ENCODE results near the gene THRB. TPM values are rescaled to one million over a fixed set of nuclear protein-coding genes. Genes with fewer than 3 reads are reported as not detected.

THRB gene
- total and polyA plus RNA-seq, 7 experiments from 2014 or later, result 0.05 to 1.0 (median 0.16) TPM; not detected in 4

DNA sequence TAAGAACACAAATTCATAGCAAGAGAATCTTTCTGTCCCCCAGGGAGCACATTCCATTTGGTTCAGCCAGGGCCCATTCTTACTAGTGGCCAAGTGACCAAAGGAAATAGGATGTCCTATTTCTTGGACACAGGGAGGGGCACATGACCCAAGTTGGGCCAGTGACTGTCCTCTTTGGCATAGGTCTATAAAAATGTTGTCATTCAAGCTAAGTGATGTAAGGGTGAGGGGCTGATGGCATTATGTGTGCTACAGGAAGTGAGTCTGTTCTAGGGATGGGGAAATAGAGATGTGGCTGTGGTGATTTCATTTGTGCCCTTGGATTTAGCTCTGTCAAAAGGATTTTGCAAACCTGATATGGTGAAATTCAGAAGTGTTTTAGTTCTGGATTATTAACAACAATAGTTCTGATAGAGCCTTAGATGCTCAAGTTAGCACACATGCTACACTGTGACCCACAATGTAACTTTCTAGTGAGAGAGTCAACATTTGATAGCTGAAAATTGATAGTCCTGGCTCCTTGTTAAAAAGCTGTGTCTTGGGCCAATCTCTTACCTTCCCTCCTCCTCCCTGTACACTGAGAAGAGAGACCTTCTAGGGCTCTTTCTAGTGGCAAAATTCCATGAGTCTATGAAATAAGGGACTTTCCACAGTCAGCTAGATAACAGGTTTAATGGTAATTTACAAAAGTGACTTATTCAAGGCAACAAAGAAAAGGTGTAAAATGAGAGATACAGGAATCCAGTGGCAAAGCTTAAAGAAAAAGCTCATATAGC lies 117.2 kb downstream of the THRB start:
- CTCF ChIA-PET, result no interaction called here
- intact Hi-C loops (cut with micrococcal nuclease), result no loop called here
- no peak overlapping the region for H3K4me3 Mint-ChIP-seq
- no peaks in the 10 kb centered on the region for H3K4me1 Mint-ChIP-seq
- POLR2A ChIA-PET, result no interaction called here
- H3K27me3 Mint-ChIP-seq, result peaks cover 0 to 7% (median 0%) of the 10 kb centered on the region in 5 donors
- Histone ChIP-seq H3K9me3 (ENCODE audit: control insufficient read depth in 2 of 3, low read length in 3 of 3) (no peaks in the 10 kb centered on the region), H3K27me3 (ENCODE audit: control insufficient read depth in 2 of 2, insufficient read depth in 2 of 2, low read length in 2 of 2) (no peaks in the 10 kb centered on the region), H3K4me1 (ENCODE audit: control insufficient read depth in 2 of 2, insufficient read depth in 2 of 2, low read length in 2 of 2) (no peaks in the 10 kb centered on the region), H3K27ac (ENCODE audit: low read depth, low read length) (no peak overlapping the region), H3K4me3 (ENCODE audit: low read length) (no peak overlapping the region), H3K36me3 (ENCODE audit: control insufficient read depth in 2 of 3, insufficient read depth in 3 of 3, low read length in 3 of 3) (no peaks in the 10 kb centered on the region)
- DNase-seq (no peak), ATAC-seq (no peak)
- peaks cover 0 to 6% (median 0%) of the 10 kb centered on the region in 11 donors for H3K9me3 Mint-ChIP-seq
- no peaks in the 10 kb centered on the region for H3K36me3 Mint-ChIP-seq
- no peak overlapping the region for H3K27ac Mint-ChIP-seq

GRCh38 chr3:24375947-24376384 lies 118.7 kb downstream of the THRB start:
- Histone ChIP-seq H3K4me1 (ENCODE audit: control insufficient read depth in 2 of 2, insufficient read depth in 2 of 2, low read length in 2 of 2) (no peaks in the 10 kb centered on the region), H3K4me3 (ENCODE audit: low read length) (no peak overlapping the region), H3K27ac (ENCODE audit: low read depth, low read length) (no peak overlapping the region), H3K36me3 (ENCODE audit: control insufficient read depth in 2 of 3, insufficient read depth in 3 of 3, low read length in 3 of 3) (no peaks in the 10 kb centered on the region), H3K9me3 (ENCODE audit: control insufficient read depth in 2 of 3, low read length in 3 of 3) (no peaks in the 10 kb centered on the region), H3K27me3 (ENCODE audit: control insufficient read depth in 2 of 2, insufficient read depth in 2 of 2, low read length in 2 of 2) (no peaks in the 10 kb centered on the region)
- Mint-ChIP-seq H3K27ac (no peak overlapping the region), H3K4me3 (no peak overlapping the region), H3K36me3 (no peaks in the 10 kb centered on the region), H3K9me3 (peaks cover 0 to 6% (median 0%) of the 10 kb centered on the region in 11 donors), H3K4me1 (no peaks in the 10 kb centered on the region), H3K27me3 (peaks cover 0 to 7% (median 0%) of the 10 kb centered on the region in 5 donors)
- POLR2A ChIA-PET, result no interaction called here
- CTCF ChIA-PET, result no interaction called here
- DNase-seq (no peak), ATAC-seq (no peak)
- intact Hi-C loops (cut with micrococcal nuclease), result no loop called here

DNA sequence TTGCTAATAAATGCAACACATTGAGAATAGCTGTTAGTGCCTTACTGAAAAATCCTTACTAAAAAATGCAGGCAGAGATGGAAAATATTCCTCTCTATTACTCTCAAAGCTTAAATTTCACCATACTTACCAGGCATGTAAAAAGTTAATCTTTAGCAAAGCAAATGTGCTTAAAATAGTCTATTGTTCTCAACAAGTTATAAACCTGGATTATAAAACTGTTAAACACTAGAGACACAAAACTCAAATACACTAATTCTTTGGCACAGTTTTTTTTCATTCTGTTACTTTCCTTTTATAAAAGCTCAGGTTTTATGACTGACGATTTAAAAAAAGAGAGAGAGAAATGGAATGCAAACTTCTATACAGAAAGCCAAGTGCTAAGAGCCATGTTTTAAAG lies 119.8 kb downstream of the THRB start:
- Mint-ChIP-seq H3K36me3 (no peaks in the 10 kb centered on the region), H3K27me3 (peaks cover 0 to 3% (median 0%) of the 10 kb centered on the region in 5 donors), H3K9me3 (peaks cover 0 to 3% (median 0%) of the 10 kb centered on the region in 11 donors), H3K4me3 (no peak overlapping the region), H3K4me1 (no peaks in the 10 kb centered on the region), H3K27ac (no peak overlapping the region)
- Histone ChIP-seq H3K9me3 (ENCODE audit: control insufficient read depth in 2 of 3, low read length in 3 of 3) (no peaks in the 10 kb centered on the region), H3K4me3 (ENCODE audit: low read length) (no peak overlapping the region), H3K36me3 (ENCODE audit: control insufficient read depth in 2 of 3, insufficient read depth in 3 of 3, low read length in 3 of 3) (no peaks in the 10 kb centered on the region), H3K27ac (ENCODE audit: low read depth, low read length) (no peak overlapping the region), H3K4me1 (ENCODE audit: control insufficient read depth in 2 of 2, insufficient read depth in 2 of 2, low read length in 2 of 2) (no peaks in the 10 kb centered on the region), H3K27me3 (ENCODE audit: control insufficient read depth in 2 of 2, insufficient read depth in 2 of 2, low read length in 2 of 2) (no peaks in the 10 kb centered on the region)
- intact Hi-C loops (cut with micrococcal nuclease), result no loop called here
- CTCF ChIA-PET, result no interaction called here
- no peak for DNase-seq
- POLR2A ChIA-PET, result no interaction called here
- ATAC-seq, result no peak

- H3K36me3 Mint-ChIP-seq, result no peaks in the 10 kb centered on the region
- peaks cover 0 to 5% (median 0%) of the 10 kb centered on the region in 11 donors for H3K9me3 Mint-ChIP-seq
- no peak overlapping the region for H3K27ac Mint-ChIP-seq
- ChIA-PET POLR2A (no interaction called here), CTCF (interaction anchor here (0.6 kb wide), 1 partner anchor 8 kb away, joined by 3 read pairs; no protein-coding TSS in a partner anchor)
- no peaks in the 10 kb centered on the region for H3K9me3 ChIP-seq (ENCODE audit: control insufficient read depth in 2 of 3, low read length in 3 of 3)
- no peaks in the 10 kb centered on the region for H3K4me1 ChIP-seq (ENCODE audit: control insufficient read depth in 2 of 2, insufficient read depth in 2 of 2, low read length in 2 of 2)
- H3K36me3 ChIP-seq (ENCODE audit: control insufficient read depth in 2 of 3, insufficient read depth in 3 of 3, low read length in 3 of 3), result no peaks in the 10 kb centered on the region
- no peak overlapping the region for H3K4me3 Mint-ChIP-seq
- no peaks in the 10 kb centered on the region for H3K27me3 ChIP-seq (ENCODE audit: control insufficient read depth in 2 of 2, insufficient read depth in 2 of 2, low read length in 2 of 2)
- intact Hi-C loops (cut with micrococcal nuclease), result no loop called here
- no peak for DNase-seq
- ATAC-seq, result no peak
- H3K27ac ChIP-seq (ENCODE audit: low read depth, low read length), result no peak overlapping the region
- no peak overlapping the region for H3K4me3 ChIP-seq (ENCODE audit: low read length)
- H3K27me3 Mint-ChIP-seq, result peaks cover 0 to 3% (median 0%) of the 10 kb centered on the region in 5 donors
- no peaks in the 10 kb centered on the region for H3K4me1 Mint-ChIP-seq
Measured at GRCh38 chr3:24373198-24373959, 121.3 kb downstream of the THRB start.

DNA sequence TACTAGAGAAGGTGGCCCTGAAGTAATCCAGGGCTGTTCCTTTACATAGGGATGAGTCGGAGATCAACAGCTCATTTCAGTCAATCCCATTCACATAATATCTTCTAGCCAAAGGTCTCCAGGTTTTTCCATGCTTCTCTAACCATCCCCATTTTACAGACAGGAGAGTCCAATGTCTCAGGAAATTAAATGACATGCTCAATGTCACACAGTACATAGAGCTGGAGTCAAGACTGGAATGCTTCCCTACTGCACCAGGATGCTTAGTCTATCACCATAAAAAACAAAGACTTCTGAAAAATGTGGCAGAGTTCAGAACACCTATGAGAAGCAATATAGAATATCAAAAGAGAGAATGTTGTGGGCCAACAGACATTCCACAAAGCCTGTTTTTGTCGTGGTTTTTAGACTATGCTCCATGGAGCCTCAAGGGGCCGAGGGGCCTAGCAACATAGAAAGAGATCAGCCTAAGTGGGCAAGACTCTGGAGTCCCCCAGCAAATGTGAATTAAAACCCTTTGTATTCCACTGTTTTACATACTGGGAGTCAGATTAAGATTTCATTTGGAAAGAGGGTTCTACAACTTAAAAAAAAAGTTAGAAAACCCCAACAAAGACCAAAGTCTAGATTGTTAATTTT lies 122.0 kb downstream of the THRB start:
- Histone ChIP-seq H3K36me3 (ENCODE audit: control insufficient read depth in 2 of 3, insufficient read depth in 3 of 3, low read length in 3 of 3) (no peaks in the 10 kb centered on the region), H3K9me3 (ENCODE audit: control insufficient read depth in 2 of 3, low read length in 3 of 3) (no peaks in the 10 kb centered on the region), H3K27me3 (ENCODE audit: control insufficient read depth in 2 of 2, insufficient read depth in 2 of 2, low read length in 2 of 2) (no peaks in the 10 kb centered on the region), H3K27ac (ENCODE audit: low read depth, low read length) (no peak overlapping the region), H3K4me3 (ENCODE audit: low read length) (no peak overlapping the region), H3K4me1 (ENCODE audit: control insufficient read depth in 2 of 2, insufficient read depth in 2 of 2, low read length in 2 of 2) (no peaks in the 10 kb centered on the region)
- ChIA-PET POLR2A (no interaction called here), CTCF (no interaction called here)
- peaks cover 0 to 5% (median 0%) of the 10 kb centered on the region in 11 donors for H3K9me3 Mint-ChIP-seq
- ATAC-seq, result no peak
- no peak overlapping the region for H3K4me3 Mint-ChIP-seq
- no peaks in the 10 kb centered on the region for H3K36me3 Mint-ChIP-seq
- intact Hi-C loops (cut with micrococcal nuclease), result no loop called here
- H3K4me1 Mint-ChIP-seq, result no peaks in the 10 kb centered on the region
- no peak overlapping the region for H3K27ac Mint-ChIP-seq
- H3K27me3 Mint-ChIP-seq, result peaks cover 0 to 3% (median 0%) of the 10 kb centered on the region in 5 donors
- DNase-seq, result no peak

GRCh38 chr3:24370352-24371090 lies 124.1 kb downstream of the THRB start:
- H3K27ac ChIP-seq (ENCODE audit: low read depth, low read length), result no peak overlapping the region
- DNase-seq (no peak), ATAC-seq (no peak)
- H3K4me1 ChIP-seq (ENCODE audit: control insufficient read depth in 2 of 2, insufficient read depth in 2 of 2, low read length in 2 of 2), result no peaks in the 10 kb centered on the region
- ChIA-PET CTCF (no interaction called here), POLR2A (no interaction called here)
- H3K27me3 ChIP-seq (ENCODE audit: control insufficient read depth in 2 of 2, insufficient read depth in 2 of 2, low read length in 2 of 2), result no peaks in the 10 kb centered on the region
- no peak overlapping the region for H3K4me3 ChIP-seq (ENCODE audit: low read length)
- no peaks in the 10 kb centered on the region for H3K4me1 Mint-ChIP-seq
- H3K27ac Mint-ChIP-seq, result no peak overlapping the region
- no peak overlapping the region for H3K4me3 Mint-ChIP-seq
- H3K9me3 Mint-ChIP-seq, result peaks cover 0 to 5% (median 0%) of the 10 kb centered on the region in 11 donors
- H3K27me3 Mint-ChIP-seq, result peaks cover 0 to 3% (median 0%) of the 10 kb centered on the region in 5 donors
- H3K9me3 ChIP-seq (ENCODE audit: control insufficient read depth in 2 of 3, low read length in 3 of 3), result no peaks in the 10 kb centered on the region
- H3K36me3 ChIP-seq (ENCODE audit: control insufficient read depth in 2 of 3, insufficient read depth in 3 of 3, low read length in 3 of 3), result no peaks in the 10 kb centered on the region
- no peaks in the 10 kb centered on the region for H3K36me3 Mint-ChIP-seq
- intact Hi-C loops (cut with micrococcal nuclease), result no loop called here

Data from naive thymus-derived CD4-positive, alpha-beta T cell (primary cell).